HepG2 (cell line): Measurements from ENCODE around the gene CHN2. TPM values are rescaled to one million over a fixed set of nuclear protein-coding genes. Genes with fewer than 3 reads are reported as not detected.

ENCODE experiments used
- CTCF ChIP-seq: sonication (generic); formaldehyde crosslinking; IDR thresholded peaks from 2 replicates; pipeline ENCODE4 v1.5.0; 2020; ENCODE audit warnings: mild to moderate bottlenecking, missing genetic modification reagents, moderate library complexity
- PHF8 ChIP-seq: sonication (generic); formaldehyde crosslinking; IDR thresholded peaks from 2 replicates; pipeline ENCODE4 v1.5.0; 2020; ENCODE audit warnings: missing genetic modification reagents
- SIN3B ChIP-seq: fragments of 150-350 bp; IDR thresholded peaks from 2 replicates; pipeline ENCODE4 v1.6.1; 2014; ENCODE audit warnings: low read length
- SOX6 ChIP-seq, 2 experiments: fragments of 450-650 bp in 1 of 2; sonication (generic) in 1 of 2; formaldehyde crosslinking in 1 of 2; IDR thresholded peaks; 2 replicates each; pipeline versions ENCODE4 v1.4.0 to v1.6.1; 2017 to 2020; ENCODE audit warnings: antibody characterized with exemption in 1 of 2, mild to moderate bottlenecking in 1 of 2, missing genetic modification reagents in 1 of 2
- SRSF1 ChIP-seq: fragments of 200-400 bp; formaldehyde crosslinking; optimal IDR thresholded peaks from 2 replicates; pipeline ENCODE3; 2017; ENCODE audit warnings: mild to moderate bottlenecking, low read depth, low read length, moderate library complexity
- TAF15 ChIP-seq: fragments of 200-400 bp; formaldehyde crosslinking; IDR thresholded peaks from one replicate; pipeline ENCODE4 v1.6.1; 2018; ENCODE audit warnings: mild to moderate bottlenecking, low read depth, low read length; ENCODE audit not compliant: poor library complexity, severe bottlenecking
- ZC3H4 ChIP-seq: sonication (generic); formaldehyde crosslinking; IDR thresholded peaks from 2 replicates; pipeline ENCODE4 v1.4.0; 2020; ENCODE audit warnings: missing genetic modification reagents, borderline replicate concordance
- ZNF225 ChIP-seq: sonication (generic); formaldehyde crosslinking; IDR thresholded peaks from 2 replicates; pipeline ENCODE4 v1.4.0; 2020; ENCODE audit warnings: mild to moderate bottlenecking, missing genetic modification reagents
- ZNF274 ChIP-seq: sonication (generic); formaldehyde crosslinking; IDR thresholded peaks from 2 replicates; pipeline ENCODE4 v1.5.1; 2020; ENCODE audit warnings: mild to moderate bottlenecking, missing genetic modification reagents
- ZNF615 ChIP-seq: sonication (generic); formaldehyde crosslinking; IDR thresholded peaks from 2 replicates; pipeline ENCODE4 v1.5.0; 2020; ENCODE audit warnings: mild to moderate bottlenecking, missing genetic modification reagents, borderline replicate concordance
- ZNF766 ChIP-seq: sonication (generic); formaldehyde crosslinking; IDR thresholded peaks from 2 replicates; pipeline ENCODE4 v1.5.0; 2020; ENCODE audit warnings: missing genetic modification reagents, borderline replicate concordance
- ZNF768 ChIP-seq: sonication (generic); formaldehyde crosslinking; IDR thresholded peaks from 2 replicates; pipeline ENCODE4 v1.4.0; 2020; ENCODE audit warnings: missing genetic modification reagents
- polyA plus RNA-seq, 8 experiments: library from polyadenylated mRNA; depleted of rRNA in 3 of 8; stranded (reverse) in 7 of 8; unstranded in 1 of 8; fragments of >200 nt; fragmentation: Illumina TruSeq in 4 of 8; extraction: Trizol in 4 of 8; gene quantifications; 2 replicates each; pipeline versions ENCODE4 v1.2.1 to v1.2.3, GENCODE V29; 2011 to 2016; ENCODE audit warnings: low read depth in 4 of 8, missing spikeins in 1 of 8, mixed read lengths in 1 of 8; ENCODE audit not compliant: insufficient read depth in 1 of 8
- total RNA-seq, 5 experiments: library from RNA; depleted of rRNA; stranded (reverse); fragments of >200 nt; fragmentation: Illumina TruSeq; extraction: Trizol; gene quantifications; 2 replicates each; pipeline ENCODE4 v1.2.3, GENCODE V29; 2016; ENCODE audit warnings: low read depth in 1 of 5
- TF ChIP-seq, protein P1 (sequence below): IDR thresholded peaks from 2 replicates; pipeline ENCODE4 v1.6.1; 2016
- TF ChIP-seq, protein P2 (sequence below): sonication (generic); formaldehyde crosslinking; IDR thresholded peaks from 2 replicates; pipeline ENCODE4 v1.4.0; 2020; ENCODE audit warnings: missing genetic modification reagents, borderline replicate concordance
- TF ChIP-seq, protein P3 (sequence below): sonication (generic); formaldehyde crosslinking; IDR thresholded peaks from 2 replicates; pipeline ENCODE4 v1.5.1; 2020; ENCODE audit warnings: mild to moderate bottlenecking, missing genetic modification reagents, moderate library complexity
- TF ChIP-seq, protein P4 (sequence below): sonication (generic); formaldehyde crosslinking; IDR thresholded peaks from 2 replicates; pipeline ENCODE4 v1.4.0; 2020; ENCODE audit warnings: missing genetic modification reagents

Gene CHN2
- total and polyA plus RNA-seq, 2 of the 13 experiments (the other 11 are each of a cell fraction or from before 2014, with no cell fraction given) = 23.5 to 30.5 TPM

DNA sequence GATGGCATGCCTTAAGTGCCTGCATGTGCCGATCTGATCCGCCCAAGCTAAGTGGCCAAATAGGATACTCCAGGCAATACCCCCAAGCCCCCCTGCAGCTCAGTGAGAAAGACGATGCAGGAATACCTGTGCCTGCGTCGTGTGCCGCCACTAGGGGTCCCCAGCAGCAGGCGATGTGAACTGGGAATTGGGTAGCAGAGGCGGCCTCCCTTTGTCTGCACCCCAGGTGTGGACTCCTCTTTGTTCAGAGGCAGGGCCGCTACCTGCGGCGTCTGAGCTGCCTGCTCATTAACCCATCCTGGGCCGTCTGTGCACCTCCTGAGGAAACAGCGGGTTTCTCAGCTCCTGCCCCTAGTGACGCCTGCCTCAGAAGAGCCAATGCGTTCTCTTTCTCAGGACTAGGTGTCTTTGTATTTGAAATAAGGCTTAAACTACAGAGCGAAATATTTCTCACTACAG lies 4.8 kb upstream of the CHN2 start (continued):
- TF ChIP-seq, protein P1, sequence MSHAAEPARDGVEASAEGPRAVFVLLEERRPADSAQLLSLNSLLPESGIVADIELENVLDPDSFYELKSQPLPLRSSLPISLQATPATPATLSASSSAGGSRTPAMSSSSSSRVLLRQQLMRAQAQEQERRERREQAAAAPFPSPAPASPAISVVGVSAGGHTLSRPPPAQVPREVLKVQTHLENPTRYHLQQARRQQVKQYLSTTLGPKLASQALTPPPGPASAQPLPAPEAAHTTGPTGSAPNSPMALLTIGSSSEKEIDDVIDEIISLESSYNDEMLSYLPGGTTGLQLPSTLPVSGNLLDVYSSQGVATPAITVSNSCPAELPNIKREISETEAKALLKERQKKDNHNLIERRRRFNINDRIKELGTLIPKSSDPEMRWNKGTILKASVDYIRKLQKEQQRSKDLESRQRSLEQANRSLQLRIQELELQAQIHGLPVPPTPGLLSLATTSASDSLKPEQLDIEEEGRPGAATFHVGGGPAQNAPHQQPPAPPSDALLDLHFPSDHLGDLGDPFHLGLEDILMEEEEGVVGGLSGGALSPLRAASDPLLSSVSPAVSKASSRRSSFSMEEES (CRISPR knock-in tag) = no peak
- TF ChIP-seq ZNF615 (CRISPR knock-in tag) = no peak
- no peak for TF ChIP-seq SOX6 (IDR thresholded peaks at IDR 0.05)
- peak; percentile 84 for TF ChIP-seq SOX6 (CRISPR knock-in tag; IDR thresholded peaks at IDR 0.05)
- TF ChIP-seq, protein P2, sequence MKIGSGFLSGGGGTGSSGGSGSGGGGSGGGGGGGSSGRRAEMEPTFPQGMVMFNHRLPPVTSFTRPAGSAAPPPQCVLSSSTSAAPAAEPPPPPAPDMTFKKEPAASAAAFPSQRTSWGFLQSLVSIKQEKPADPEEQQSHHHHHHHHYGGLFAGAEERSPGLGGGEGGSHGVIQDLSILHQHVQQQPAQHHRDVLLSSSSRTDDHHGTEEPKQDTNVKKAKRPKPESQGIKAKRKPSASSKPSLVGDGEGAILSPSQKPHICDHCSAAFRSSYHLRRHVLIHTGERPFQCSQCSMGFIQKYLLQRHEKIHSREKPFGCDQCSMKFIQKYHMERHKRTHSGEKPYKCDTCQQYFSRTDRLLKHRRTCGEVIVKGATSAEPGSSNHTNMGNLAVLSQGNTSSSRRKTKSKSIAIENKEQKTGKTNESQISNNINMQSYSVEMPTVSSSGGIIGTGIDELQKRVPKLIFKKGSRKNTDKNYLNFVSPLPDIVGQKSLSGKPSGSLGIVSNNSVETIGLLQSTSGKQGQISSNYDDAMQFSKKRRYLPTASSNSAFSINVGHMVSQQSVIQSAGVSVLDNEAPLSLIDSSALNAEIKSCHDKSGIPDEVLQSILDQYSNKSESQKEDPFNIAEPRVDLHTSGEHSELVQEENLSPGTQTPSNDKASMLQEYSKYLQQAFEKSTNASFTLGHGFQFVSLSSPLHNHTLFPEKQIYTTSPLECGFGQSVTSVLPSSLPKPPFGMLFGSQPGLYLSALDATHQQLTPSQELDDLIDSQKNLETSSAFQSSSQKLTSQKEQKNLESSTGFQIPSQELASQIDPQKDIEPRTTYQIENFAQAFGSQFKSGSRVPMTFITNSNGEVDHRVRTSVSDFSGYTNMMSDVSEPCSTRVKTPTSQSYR = no peak
- 0 out of 2 replicates have a peak, but pooled peaks have one; percentile 24 for TF ChIP-seq PHF8 (CRISPR knock-in tag)
- TF ChIP-seq, protein P3, sequence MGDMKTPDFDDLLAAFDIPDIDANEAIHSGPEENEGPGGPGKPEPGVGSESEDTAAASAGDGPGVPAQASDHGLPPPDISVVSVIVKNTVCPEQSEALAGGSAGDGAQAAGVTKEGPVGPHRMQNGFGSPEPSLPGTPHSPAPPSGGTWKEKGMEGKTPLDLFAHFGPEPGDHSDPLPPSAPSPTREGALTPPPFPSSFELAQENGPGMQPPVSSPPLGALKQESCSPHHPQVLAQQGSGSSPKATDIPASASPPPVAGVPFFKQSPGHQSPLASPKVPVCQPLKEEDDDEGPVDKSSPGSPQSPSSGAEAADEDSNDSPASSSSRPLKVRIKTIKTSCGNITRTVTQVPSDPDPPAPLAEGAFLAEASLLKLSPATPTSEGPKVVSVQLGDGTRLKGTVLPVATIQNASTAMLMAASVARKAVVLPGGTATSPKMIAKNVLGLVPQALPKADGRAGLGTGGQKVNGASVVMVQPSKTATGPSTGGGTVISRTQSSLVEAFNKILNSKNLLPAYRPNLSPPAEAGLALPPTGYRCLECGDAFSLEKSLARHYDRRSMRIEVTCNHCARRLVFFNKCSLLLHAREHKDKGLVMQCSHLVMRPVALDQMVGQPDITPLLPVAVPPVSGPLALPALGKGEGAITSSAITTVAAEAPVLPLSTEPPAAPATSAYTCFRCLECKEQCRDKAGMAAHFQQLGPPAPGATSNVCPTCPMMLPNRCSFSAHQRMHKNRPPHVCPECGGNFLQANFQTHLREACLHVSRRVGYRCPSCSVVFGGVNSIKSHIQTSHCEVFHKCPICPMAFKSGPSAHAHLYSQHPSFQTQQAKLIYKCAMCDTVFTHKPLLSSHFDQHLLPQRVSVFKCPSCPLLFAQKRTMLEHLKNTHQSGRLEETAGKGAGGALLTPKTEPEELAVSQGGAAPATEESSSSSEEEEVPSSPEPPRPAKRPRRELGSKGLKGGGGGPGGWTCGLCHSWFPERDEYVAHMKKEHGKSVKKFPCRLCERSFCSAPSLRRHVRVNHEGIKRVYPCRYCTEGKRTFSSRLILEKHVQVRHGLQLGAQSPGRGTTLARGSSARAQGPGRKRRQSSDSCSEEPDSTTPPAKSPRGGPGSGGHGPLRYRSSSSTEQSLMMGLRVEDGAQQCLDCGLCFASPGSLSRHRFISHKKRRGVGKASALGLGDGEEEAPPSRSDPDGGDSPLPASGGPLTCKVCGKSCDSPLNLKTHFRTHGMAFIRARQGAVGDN (CRISPR knock-in tag) = peak; percentile 90
- TF ChIP-seq SIN3B = no peak
- TF ChIP-seq ZC3H4 (CRISPR knock-in tag) = no peak
- peak; percentile 18; the same call in 1 of the 2 replicates for TF ChIP-seq ZNF274 (CRISPR knock-in tag)
- no peak for TF ChIP-seq ZNF766 (CRISPR knock-in tag)
- no peak; the same call in 1 of the 2 replicates for TF ChIP-seq ZNF768 (CRISPR knock-in tag)
- TF ChIP-seq, protein P4, sequence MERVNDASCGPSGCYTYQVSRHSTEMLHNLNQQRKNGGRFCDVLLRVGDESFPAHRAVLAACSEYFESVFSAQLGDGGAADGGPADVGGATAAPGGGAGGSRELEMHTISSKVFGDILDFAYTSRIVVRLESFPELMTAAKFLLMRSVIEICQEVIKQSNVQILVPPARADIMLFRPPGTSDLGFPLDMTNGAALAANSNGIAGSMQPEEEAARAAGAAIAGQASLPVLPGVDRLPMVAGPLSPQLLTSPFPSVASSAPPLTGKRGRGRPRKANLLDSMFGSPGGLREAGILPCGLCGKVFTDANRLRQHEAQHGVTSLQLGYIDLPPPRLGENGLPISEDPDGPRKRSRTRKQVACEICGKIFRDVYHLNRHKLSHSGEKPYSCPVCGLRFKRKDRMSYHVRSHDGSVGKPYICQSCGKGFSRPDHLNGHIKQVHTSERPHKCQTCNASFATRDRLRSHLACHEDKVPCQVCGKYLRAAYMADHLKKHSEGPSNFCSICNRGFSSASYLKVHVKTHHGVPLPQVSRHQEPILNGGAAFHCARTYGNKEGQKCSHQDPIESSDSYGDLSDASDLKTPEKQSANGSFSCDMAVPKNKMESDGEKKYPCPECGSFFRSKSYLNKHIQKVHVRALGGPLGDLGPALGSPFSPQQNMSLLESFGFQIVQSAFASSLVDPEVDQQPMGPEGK (CRISPR knock-in tag) = peak; percentile 68
- peak; percentile 36; the same call in 1 of the 2 replicates for TF ChIP-seq ZNF225 (CRISPR knock-in tag)
- no peak for TF ChIP-seq SRSF1
- peak; percentile 97 for TF ChIP-seq CTCF (CRISPR knock-in tag)
- no peak for TF ChIP-seq TAF15
